Measurements from ENCODE around the gene ZPR1. TPM values are rescaled to one million over a fixed set of nuclear protein-coding genes. Genes with fewer than 3 reads are reported as not detected.

The ZPR1 gene
- total RNA-seq, 1 experiment from 2014 or later, result 29.6 TPM

DNA sequence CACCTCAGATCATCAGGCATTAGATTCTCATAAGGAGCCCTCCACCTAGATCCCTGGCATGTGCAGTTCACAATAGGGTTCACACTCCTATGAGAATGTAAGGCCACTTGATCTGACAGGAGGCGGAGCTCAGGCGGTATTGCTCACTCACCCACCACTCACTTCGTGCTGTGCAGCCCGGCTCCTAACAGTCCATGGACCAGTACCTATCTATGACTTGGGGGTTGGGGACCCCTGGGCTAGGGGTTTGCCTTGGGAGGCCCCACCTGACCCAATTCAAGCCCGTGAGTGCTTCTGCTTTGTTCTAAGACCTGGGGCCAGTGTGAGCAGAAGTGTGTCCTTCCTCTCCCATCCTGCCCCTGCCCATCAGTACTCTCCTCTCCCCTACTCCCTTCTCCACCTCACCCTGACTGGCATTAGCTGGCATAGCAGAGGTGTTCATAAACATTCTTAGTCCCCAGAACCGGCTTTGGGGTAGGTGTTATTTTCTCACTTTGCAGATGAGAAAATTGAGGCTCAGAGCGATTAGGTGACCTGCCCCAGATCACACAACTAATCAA, 44.0 kb upstream of the ZPR1 start:
- Histone ChIP-seq H2AFZ (no peak overlapping the region), H3K4me3 (no peak overlapping the region), H3K4me2 (peak overlapping the region; percentile 3; the same call in 1 of the 2 replicates), H3F3A (ENCODE audit: insufficient read depth, low read depth) (no peaks in the 10 kb centered on the region), H3K27ac (no peak overlapping the region), H3K27me3 (ENCODE audit: insufficient read depth, low read depth) (no peaks in the 10 kb centered on the region), H4K20me1 (ENCODE audit: insufficient read depth) (no peaks in the 10 kb centered on the region), H3K4me1 (replicated peaks; ENCODE audit: insufficient read depth) (peaks cover 8% of the 10 kb centered on the region; the same call in 1 of the 2 replicates), H3K9me2 (ENCODE audit: insufficient read depth) (no peaks in the 10 kb centered on the region), H3K36me3 (ENCODE audit: low read depth) (no peaks in the 10 kb centered on the region), H3K9me3 (ENCODE audit: insufficient read depth, low read depth) (no peaks in the 10 kb centered on the region), H3K79me2 (ENCODE audit: low read depth) (no peaks in the 10 kb centered on the region)
- CTCF ChIA-PET, result no interaction called here
- no peak for TF ChIP-seq EZH2 (IDR thresholded peaks at IDR 0.05; ENCODE audit: low read depth)
- TF ChIP-seq, protein P1, sequence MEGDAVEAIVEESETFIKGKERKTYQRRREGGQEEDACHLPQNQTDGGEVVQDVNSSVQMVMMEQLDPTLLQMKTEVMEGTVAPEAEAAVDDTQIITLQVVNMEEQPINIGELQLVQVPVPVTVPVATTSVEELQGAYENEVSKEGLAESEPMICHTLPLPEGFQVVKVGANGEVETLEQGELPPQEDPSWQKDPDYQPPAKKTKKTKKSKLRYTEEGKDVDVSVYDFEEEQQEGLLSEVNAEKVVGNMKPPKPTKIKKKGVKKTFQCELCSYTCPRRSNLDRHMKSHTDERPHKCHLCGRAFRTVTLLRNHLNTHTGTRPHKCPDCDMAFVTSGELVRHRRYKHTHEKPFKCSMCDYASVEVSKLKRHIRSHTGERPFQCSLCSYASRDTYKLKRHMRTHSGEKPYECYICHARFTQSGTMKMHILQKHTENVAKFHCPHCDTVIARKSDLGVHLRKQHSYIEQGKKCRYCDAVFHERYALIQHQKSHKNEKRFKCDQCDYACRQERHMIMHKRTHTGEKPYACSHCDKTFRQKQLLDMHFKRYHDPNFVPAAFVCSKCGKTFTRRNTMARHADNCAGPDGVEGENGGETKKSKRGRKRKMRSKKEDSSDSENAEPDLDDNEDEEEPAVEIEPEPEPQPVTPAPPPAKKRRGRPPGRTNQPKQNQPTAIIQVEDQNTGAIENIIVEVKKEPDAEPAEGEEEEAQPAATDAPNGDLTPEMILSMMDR (conservative IDR thresholded peaks at IDR 0.05), result no peak
- DNase-seq, result no peak
- POLR2A ChIA-PET (ENCODE audit: unreplicated experiment), result no interaction called here
- BruUV-seq (replicated peaks), result no TSS peak
- intact Hi-C loops (cut with micrococcal nuclease; ENCODE audit: unreplicated experiment), result no loop called here

DNA sequence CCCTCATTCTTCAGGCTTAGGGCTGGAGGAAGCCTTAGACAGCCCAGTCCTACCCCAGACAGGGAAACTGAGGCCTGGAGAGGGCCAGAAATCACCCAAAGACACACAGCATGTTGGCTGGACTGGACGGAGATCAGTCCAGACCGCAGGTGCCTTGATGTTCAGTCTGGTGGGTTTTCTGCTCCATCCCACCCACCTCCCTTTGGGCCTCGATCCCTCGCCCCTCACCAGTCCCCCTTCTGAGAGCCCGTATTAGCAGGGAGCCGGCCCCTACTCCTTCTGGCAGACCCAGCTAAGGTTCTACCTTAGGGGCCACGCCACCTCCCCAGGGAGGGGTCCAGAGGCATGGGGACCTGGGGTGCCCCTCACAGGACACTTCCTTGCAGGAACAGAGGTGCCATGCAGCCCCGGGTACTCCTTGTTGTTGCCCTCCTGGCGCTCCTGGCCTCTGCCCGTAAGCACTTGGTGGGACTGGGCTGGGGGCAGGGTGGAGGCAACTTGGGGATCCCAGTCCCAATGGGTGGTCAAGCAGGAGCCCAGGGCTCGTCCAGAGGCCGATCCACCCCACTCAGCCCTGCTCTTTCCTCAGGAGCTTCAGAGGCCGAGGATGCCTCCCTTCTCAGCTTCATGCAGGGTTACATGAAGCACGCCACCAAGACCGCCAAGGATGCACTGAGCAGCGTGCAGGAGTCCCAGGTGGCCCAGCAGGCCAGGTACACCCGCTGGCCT, 42.5 kb upstream of the ZPR1 start:
- Histone ChIP-seq H3K4me3 (no peak overlapping the region), H4K20me1 (ENCODE audit: insufficient read depth) (no peaks in the 10 kb centered on the region), H3K4me1 (replicated peaks; ENCODE audit: insufficient read depth) (peaks cover 8% of the 10 kb centered on the region; the same call in 1 of the 2 replicates), H3K4me2 (no peak overlapping the region), H2AFZ (no peak overlapping the region), H3K27ac (no peak overlapping the region), H3F3A (ENCODE audit: insufficient read depth, low read depth) (no peaks in the 10 kb centered on the region), H3K79me2 (ENCODE audit: low read depth) (no peaks in the 10 kb centered on the region), H3K9me2 (ENCODE audit: insufficient read depth) (no peaks in the 10 kb centered on the region), H3K27me3 (ENCODE audit: insufficient read depth, low read depth) (no peaks in the 10 kb centered on the region), H3K9me3 (ENCODE audit: insufficient read depth, low read depth) (no peaks in the 10 kb centered on the region), H3K36me3 (ENCODE audit: low read depth) (no peaks in the 10 kb centered on the region)
- no peak for DNase-seq
- TF ChIP-seq EZH2 (IDR thresholded peaks at IDR 0.05; ENCODE audit: low read depth), result no peak
- TF ChIP-seq, protein P1 (conservative IDR thresholded peaks at IDR 0.05), result no peak
- intact Hi-C loops (cut with micrococcal nuclease; ENCODE audit: unreplicated experiment), result no loop called here
- BruUV-seq (replicated peaks), result no TSS peak
- POLR2A ChIA-PET (ENCODE audit: unreplicated experiment), result no interaction called here
- CTCF ChIA-PET, result no interaction called here

DNA sequence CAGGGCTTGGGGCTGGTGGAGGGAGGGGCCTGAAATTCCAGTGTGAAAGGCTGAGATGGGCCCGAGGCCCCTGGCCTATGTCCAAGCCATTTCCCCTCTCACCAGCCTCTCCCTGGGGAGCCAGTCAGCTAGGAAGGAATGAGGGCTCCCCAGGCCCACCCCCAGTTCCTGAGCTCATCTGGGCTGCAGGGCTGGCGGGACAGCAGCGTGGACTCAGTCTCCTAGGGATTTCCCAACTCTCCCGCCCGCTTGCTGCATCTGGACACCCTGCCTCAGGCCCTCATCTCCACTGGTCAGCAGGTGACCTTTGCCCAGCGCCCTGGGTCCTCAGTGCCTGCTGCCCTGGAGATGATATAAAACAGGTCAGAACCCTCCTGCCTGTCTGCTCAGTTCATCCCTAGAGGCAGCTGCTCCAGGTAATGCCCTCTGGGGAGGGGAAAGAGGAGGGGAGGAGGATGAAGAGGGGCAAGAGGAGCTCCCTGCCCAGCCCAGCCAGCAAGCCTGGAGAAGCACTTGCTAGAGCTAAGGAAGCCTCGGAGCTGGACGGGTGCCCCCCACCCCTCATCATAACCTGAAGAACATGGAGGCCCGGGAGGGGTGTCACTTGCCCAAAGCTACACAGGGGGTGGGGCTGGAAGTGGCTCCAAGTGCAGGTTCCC, 41.8 kb upstream of the ZPR1 start, which contains the start of gene APOC3:
APOC3 (plus strand) TSS at position 383 of the 659 bp plus-strand sequence. CDS start 676 bp downstream, outside the sequence.
- Histone ChIP-seq H3K36me3 (ENCODE audit: low read depth) (no peaks in the 10 kb centered on the region), H3K79me2 (ENCODE audit: low read depth) (no peaks in the 10 kb centered on the region), H3K9me2 (ENCODE audit: insufficient read depth) (no peaks in the 10 kb centered on the region), H3K27me3 (ENCODE audit: insufficient read depth, low read depth) (no peaks in the 10 kb centered on the region), H3K27ac (no peak within 1 kb of the TSS), H3F3A (ENCODE audit: insufficient read depth, low read depth) (no peaks in the 10 kb centered on the region), H3K9me3 (ENCODE audit: insufficient read depth, low read depth) (no peaks in the 10 kb centered on the region), H2AFZ (no peak within 1 kb of the TSS), H3K4me3 (no peak within 1 kb of the TSS), H3K4me1 (replicated peaks; ENCODE audit: insufficient read depth) (peaks cover 8% of the 10 kb centered on the region; the same call in 1 of the 2 replicates), H4K20me1 (ENCODE audit: insufficient read depth) (no peaks in the 10 kb centered on the region), H3K4me2 (no peak within 1 kb of the TSS)
- intact Hi-C loops (cut with micrococcal nuclease; ENCODE audit: unreplicated experiment), result no loop called here
- no peak for TF ChIP-seq EZH2 (IDR thresholded peaks at IDR 0.05; ENCODE audit: low read depth)
- TF ChIP-seq, protein P1 (conservative IDR thresholded peaks at IDR 0.05), result no peak
- no peak for DNase-seq
- no TSS peak for BruUV-seq (replicated peaks)
- POLR2A ChIA-PET (ENCODE audit: unreplicated experiment), result interaction anchor here (0.6 kb wide), 2 partner anchors 8 to 638 kb away, joined by 6 to 7 read pairs; partner anchors contain the start of gene APOA1
- CTCF ChIA-PET, result no interaction called here

All from PC-9 (cell line).